HG03520 (cell line): ENCODE data around the gene PGM1.
"Not testable (repeated sequence)": the region's sequence is repeated elsewhere in the genome, so short reads cannot be mapped to it uniquely, and the experiment has no call there.

Experiments used
- ATAC-seq: cut with Tn5 transposase; IDR thresholded peaks from one replicate; pipeline ENCODE4 v1.9.1; 2021; ENCODE audit warnings: mild to moderate bottlenecking, moderate library complexity; ENCODE audit not compliant: unreplicated experiment

Gene PGM1

DNA sequence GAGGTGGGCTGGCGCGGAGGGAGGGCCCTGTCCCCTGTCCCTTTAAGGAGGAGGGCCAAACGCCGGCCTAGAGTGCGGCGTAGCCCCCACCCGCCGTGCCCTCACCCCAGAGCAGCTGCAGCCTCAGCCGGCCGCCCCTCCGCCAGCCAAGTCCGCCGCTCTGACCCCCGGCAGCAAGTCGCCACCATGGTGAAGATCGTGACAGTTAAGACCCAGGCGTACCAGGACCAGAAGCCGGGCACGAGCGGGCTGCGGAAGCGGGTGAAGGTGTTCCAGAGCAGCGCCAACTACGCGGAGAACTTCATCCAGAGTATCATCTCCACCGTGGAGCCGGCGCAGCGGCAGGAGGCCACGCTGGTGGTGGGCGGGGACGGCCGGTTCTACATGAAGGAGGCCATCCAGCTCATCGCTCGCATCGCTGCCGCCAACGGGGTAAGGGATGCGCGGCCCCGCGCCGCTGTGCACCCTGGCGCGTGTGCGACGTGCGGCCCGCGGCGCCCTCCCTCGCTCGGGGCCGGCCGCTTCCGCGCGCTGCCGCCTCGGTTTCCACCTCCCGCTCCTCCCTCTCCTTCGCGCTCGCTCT is at the start of gene PGM1:
Gene PGM1, plus strand, starts transcription at position 109 of the 583 bp plus-strand sequence. Its CDS starts 78 bp downstream, at position 187.
- peak; percentile 78 for ATAC-seq

DNA sequence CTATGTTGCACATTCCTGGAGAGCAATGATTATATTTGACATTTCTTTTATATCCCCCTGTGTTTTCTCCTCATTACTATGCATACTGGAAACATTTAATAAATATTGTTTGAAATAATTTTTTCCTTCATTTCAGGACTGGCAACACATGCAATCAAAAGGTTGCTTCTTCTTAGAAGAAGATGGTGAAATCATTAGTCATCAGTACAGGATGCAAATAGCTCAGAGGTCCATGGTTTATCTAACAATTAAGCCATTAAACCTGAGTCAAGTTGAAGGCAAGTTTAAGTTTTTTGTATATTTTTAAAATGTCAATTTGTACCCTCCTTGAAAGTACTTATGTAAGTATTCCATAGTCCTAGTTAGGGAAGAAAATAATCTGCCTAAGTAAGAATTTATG is 47.4 kb upstream of the PGM1 start:
- no peak for ATAC-seq

DNA sequence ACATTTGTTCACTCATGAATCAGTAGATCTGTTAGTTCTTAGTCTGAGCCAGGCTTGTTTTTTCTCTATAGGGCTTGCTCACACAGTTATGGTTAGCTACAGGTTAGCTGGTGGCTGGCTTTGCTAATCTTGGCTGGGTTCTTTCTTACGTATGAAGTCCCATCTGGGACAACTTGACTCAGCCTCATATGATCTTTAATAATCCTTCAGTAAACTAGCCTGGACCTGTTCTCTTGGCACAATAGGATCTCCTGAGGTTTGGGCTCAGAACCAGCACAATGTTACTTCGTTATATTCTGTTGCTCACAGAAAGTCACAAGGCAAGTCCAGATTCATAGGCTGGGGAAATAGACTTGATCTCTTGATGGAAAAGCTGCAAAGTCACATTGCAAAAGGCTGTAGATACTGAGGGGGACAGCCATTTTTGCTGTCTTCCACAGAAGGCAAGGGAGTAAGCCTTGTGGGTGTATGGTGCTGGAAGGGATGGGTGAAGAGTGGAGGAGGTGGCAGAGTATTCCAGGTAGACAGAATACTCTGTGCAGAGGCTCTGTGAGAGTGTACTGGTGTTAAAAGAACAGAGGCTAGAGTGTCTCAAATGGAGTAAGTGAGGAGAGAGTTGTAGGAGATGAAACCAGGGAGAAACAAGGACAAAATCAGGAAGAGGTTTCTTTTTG is 45.5 kb upstream of the PGM1 start:
- no peak for ATAC-seq

DNA sequence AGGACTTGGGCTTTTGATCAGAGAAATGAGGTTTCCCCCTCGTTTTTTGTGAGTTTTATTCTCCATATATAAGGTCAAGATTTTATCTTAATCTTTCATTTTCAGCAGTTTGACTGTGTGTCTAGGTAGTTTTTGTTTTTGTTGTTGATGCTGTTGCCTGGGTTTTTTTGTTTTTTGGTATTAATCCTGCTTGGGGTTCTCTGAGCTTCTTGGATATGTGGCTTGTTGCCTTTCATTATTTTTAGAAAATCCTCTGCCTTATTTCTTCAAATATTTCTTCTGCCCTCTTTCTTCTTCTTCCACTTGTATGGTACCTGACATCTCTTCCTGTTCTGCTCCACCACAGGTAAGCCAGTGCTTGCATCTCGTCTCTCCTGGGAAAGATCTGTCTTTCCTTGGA is 44.9 kb upstream of the PGM1 start:
- ATAC-seq = no peak

DNA sequence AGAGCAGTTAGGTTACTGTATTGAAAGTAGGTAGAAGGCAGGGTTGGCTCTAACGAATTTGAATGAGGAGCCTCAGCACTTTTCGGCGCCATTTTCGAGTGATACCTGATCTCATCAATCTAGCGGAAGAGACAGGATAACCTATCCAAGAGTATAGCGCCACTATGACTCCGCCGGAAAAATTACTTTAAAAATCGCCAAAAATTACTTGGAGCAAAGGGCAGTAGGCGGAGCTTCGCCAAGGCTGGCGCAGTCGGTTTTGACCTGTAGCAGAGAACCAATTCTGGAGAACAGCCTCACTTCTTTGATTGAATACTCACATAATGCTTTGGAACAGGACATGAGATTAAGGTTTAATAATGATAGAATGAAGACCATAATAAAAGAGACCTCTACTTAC is 44.3 kb upstream of the PGM1 start:
- ATAC-seq = no peak

DNA sequence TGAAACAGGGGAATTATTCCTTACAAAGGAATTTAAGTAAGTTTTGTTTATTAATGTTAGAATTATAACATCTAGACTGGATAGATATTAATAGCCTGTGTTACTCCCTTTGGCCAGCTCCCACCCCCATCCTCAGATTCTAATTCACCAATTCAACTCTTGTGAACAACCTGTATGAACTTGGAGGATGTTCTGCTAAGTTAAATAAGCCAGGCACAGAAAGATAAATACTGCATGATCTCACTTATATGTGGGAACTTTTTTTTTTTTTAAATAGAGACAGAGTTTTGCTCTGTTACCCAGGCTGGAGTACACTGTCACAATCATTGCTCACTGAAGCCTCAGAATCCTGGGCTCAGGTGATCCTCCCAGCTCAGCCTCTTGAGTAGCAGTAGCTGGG is 37.7 kb upstream of the PGM1 start:
- ATAC-seq = no peak

DNA sequence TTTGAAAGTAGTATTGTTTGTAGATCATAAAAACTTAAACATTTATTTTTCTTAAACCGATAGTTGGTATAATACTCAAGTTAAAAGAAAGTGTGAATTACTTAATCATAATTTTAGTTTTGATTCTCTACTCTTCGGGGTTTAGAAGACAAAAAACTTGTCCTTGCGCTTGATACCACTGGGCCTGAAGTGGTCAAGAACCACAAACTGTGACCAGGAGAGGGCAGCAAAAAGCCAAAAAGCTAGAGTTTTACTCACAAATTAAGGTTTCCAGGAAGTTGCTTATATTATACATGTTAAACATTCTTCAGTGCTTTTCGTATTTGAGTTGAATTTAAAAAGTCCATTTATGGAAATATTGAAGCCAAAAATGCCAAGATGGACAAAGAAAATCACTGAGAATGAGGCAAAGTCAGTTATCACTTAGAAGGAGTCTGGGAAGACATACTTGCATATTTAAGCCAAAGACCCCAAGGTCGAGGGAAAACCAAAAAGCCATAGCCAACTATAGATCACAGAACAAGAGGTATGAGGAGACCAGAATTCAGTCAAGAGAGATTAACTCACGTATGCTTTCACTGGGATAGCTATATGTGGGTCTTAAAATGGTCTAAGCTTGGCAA is 35.7 kb upstream of the PGM1 start:
- no peak for ATAC-seq

DNA sequence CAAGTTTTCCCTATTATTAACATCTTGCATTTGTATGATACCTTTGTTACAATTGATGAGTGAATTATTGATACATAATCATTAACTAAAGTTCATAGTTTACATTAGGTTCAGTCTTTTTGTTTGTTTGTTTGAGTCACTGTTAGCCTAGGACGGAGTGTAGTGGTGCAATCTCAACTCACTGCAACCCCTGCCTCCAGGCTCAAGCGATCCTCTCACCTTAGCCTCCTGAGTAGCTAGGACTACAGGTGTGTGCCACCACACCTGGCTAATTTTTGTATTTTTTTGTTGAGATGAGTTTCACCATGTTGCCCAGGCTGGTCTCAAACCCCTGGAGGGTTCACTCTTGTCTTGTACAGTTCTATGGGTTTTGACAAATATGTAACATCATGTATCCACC is 33.9 kb upstream of the PGM1 start:
- ATAC-seq = no peak

DNA sequence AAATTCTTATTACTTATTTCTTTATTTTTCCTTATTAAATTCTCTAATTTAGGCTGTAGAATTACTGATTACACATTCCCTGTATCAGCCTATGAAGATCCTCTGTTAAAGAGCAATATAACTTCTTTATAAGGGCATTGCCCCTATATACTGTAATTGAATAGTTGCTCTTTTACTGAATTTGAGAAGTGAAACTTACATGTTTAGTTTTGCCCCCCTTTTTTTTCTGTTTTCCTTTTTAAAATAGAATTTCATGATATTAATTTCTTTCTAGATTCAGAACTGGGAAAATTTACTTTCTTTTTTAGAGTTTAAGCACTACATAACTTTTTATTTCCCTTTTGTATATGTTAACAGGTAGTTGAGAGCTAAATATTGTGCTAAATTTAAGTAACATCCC is 29.5 kb upstream of the PGM1 start:
- no peak for ATAC-seq

DNA sequence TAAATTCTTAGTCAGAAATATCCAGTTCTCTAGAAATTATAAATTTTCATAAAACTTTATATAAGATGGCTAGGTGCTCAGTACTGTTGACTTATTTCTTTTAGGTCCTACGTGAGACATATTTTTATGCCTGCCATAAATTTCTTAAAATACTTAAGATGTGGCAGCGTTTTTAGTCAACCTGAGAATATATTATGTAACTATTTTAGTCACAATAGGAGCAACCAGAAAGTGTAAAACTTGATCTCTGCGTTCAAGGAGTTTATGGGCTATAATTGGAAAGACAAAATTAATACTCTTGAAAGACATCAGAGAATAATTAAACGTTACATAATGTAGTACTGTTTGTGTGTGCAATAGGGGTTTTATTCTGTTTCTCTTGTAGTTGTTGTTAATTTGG is 24.1 kb upstream of the PGM1 start:
- no peak for ATAC-seq

DNA sequence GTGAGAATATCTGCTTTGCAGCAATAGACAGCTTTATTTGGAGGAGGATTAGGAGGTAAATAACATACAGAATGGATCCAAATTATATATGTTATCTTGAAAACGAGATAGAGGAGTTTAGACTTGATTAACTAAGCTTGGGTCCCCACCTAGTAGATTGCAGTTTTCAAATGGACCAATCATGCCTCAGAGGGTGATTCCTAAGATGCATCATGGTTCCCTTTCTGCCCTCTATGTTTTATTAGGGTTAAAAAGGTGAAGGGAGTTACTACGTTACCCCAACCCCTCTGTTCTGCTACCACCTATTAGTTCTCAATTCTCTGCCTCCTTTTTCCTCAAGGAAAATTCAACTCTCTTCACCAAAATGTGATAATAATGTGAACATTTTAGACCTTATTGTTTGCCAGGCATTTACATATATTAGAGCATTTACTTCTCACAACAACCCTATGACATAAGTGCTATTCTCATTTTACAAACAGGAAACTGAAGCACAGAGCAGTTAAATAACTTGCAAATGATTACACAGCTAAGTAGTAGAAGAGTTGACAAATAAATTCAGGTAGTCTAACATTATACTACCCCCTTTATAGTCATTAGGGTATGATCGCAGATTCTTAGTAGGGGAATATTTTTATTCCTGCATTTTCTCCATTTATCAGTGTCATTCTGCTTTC is 23.4 kb upstream of the PGM1 start:
- ATAC-seq = no peak

DNA sequence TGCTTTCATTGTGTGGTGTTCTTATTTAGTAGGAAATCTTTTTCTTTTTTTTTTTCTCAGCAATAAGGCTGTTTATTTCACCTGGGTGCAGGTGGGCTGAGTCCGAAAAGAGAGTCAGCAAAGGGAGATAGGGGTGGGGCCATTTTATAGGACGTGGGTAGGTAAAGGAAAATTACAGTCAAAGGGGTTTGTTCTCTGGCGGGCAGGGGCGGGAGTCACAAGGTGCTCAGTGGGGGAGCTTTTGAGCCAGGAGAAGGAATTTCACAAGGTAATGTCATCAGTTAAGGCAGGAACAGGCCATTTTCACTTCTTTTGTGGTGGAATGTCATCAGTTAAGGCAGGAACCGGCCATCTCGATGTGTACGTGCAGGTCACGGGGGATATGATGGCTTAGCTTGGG is 20.5 kb upstream of the PGM1 start:
- ATAC-seq = not testable (repeated sequence)

DNA sequence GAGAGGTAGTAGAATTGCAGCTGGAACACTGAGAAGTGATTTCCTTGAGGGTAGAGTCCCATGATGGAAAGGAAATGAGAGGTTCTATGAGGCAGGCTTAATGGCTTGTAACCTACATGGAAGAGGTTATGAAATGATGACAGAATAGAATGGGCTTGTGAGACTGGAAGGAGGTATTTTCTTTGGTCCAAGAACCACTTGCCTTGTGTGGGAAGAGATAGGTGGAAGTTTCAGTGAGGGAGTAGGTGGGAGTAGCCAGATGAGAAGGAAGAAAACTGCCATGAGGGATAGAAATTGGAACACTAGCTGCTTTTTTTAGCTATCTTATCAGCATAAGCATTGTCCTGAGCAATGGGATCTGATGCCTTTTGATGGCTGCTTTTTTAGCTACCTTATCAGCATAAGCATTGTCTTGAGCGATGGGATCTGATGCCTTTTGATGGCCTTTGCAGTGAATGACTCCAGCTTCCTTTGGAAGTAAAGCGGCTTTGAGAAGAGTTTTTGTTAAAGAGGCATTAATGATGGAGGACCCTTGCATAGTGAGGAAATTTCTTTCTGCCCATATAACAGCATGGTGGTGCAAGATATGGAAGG is 18.9 kb upstream of the PGM1 start:
- not testable (repeated sequence) for ATAC-seq

DNA sequence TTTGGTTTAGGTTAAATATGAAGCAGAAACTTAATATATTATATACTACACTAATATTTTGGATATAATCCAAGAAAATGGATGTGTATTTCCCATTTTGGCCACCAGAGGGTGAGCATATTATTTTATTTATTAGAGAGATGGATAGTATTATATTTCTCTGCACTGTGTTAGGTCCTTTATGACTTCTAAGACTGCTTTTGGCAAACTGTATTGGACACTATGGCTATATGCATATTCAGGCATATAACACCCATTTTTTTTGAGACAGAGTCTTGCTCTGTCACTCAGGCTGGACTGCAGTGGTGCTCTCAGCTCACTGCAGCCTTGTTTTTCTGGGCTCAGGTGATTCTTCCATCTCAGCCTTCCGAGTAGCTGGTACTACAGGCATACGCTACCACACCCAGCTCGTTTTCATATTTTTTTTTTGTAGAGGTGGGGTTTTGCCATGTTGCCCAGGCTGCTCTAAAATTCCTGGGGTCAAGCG is 17.8 kb upstream of the PGM1 start:
- ATAC-seq = no peak

DNA sequence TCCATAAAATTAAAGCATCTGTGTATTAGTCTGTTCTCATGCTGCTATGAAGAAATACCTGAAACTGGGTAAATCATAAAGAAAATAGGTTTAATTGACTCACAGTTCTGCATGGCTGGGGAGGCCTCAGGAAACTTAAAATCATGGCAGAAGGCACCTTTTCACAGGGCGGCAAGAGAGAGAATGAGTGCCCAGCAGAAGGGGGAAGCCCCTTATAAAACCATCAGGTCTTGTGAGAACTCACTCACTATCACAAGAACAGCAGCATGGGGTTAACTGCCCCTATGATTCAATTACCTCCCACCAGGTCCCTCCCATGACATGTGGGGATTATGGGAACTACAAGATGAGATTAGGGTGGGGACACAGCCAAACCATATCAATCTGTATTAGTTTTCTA is 6.9 kb upstream of the PGM1 start:
- ATAC-seq = not testable (repeated sequence)

DNA sequence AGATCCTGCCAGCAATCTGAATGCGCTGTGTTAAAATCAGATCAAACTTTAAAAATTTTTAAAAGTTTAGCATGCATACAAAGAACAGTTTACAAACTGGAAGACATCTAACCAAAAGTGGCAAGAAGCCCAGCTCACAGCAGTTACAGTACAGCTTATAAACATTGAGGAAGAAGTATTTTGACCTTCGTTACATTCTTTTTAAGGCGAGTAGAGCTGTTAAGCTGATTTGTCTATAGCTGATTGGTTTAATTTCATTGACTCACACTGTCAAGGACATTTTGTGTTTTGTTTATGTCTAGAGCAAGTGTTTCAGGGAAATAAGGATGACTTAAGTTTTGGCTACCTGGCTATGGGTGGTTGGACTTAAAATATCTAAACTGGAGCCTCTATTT is 3.0 kb upstream of the PGM1 start:
- ATAC-seq = no peak

DNA sequence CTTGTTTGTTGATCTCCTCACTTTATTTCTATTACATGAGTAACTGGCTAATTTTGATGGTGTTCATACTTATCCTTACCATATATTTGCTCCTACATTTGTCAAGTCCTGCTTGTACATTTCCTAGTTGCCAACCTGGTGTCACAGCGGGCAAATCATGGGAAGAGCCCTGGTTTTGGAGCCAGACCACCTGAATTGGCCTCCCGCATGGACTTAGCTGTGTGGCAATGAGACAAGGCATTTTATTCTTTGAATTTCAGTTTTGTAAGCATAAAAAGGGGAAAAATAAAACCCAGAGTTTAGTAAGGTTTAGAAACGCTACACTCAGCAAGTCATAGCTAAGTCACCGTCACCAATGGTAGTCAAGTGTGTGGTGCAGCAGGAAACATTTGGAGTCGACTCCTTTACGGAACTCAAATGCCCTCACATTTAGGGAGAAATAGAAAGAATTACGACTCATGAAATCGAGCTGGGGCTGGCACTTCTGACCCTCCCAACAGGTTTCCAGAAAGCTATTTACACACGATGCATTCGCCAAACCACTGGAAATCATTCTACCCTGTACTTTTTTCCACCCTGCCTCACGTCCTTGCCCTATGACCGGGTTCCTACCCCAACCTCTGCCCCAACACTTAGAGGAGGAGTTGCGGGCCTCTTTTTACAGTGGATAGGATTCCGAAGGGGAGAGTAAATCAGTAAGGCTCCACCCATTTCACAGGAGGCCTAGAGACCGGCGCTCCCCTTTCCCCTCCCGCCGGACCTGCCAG is 492 bp upstream of the PGM1 start:
- ATAC-seq = no peak

DNA sequence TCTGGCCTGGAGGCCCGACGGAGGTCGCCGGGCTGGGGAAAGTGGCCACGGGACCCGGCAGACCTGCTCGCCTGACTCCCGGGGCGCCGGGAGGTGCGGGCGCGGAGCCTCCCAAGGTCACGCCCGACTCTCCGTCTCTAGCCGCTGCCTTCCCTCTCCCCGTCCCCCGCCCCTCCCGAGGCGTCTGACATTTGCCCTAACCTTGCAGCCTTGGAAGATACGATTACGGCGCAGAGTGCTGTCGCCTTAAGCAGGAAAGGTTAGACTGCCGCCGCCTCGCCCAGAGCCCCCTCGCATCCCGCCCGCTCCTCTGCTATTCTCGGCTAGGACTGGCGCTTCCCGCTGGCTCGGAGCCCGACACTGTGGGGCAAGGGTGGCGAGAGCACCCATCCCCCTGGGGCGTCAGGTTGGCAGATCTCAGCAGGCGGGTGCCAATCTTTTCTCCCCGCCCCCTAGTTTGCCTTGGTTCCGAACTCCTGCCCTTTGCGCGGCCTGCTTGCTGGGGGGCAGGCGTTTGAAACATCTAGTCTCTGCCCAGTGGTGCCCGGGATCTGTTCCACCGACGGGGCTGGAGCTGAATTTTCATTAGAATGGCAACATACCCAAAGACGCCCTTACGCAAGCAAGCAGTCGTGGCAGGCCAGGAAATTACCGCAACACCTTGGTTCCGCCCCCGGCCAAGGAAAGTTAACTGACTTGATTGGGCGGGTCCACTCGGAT is 835 bp downstream of the PGM1 start:
- peak; percentile 52 for ATAC-seq

DNA sequence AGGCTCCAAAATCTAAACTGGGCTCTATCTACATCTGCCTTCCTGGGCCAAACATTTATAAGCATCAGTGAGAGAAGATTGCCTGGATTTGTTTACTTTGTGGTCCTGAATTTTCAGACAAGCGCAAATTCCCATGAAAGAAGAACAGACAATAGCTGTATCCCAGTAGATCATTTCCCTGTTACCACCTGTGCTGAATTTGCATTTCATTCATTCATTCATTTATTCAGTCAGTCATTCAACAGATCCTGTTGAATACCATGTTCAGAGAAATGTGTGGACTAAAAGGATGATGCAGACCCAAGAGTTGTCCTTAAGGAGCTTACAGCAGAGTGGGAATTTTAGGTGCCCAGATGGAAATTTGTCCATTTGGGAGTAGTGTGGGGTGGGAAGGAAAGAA is 2.2 kb downstream of the PGM1 start:
- no peak for ATAC-seq

DNA sequence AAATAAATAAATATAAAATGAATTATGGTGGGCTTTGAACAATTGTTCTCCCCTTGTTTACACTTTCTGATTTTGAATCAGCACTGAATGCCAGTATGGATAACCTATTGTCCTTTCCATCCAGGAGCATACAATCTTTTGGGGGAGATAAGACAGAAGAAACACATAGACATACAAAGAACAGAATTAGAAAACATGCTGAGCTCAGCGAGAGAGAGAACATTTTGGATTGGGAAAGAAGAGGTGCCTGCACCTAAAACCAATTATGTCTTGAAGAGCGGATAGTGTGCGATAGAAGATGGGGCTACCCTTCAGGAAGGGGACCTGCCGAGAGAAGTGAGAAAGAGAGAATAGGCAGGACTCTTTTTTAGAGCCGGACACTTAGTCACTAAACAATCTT is 6.6 kb downstream of the PGM1 start:
- no peak for ATAC-seq
